ENCODE measurements around the gene KCNK10.

Gene KCNK10

GRCh38 chr14:88354358-88354757 lies 31.3 kb upstream of the KCNK10 start:
- H3K27me3 Mint-ChIP-seq (ENCODE audit: low read depth, poor library complexity), result peaks cover 12% of the 10 kb centered on the region
- no peak for DNase-seq
- no peak for TF ChIP-seq CTCF (IDR thresholded peaks at IDR 0.05)

GRCh38 chr14:88352698-88353097 lies 29.6 kb upstream of the KCNK10 start:
- TF ChIP-seq CTCF (IDR thresholded peaks at IDR 0.05), result no peak
- Mint-ChIP-seq H3K27ac (no peak overlapping the region), H3K4me3 (no peak overlapping the region), H3K9me3 (no peaks in the 10 kb centered on the region), H3K4me1 (peaks cover 9% of the 10 kb centered on the region), H3K36me3 (ENCODE audit: low read depth) (no peaks in the 10 kb centered on the region), H3K27me3 (ENCODE audit: low read depth, poor library complexity) (peaks cover 9% of the 10 kb centered on the region)
- no peak for DNase-seq

More at GRCh38 chr14:88354358-88354757, 31.3 kb upstream of the KCNK10 start:
- H3K9me3 Mint-ChIP-seq, result no peaks in the 10 kb centered on the region
- no peak overlapping the region for H3K4me3 Mint-ChIP-seq
- H3K27ac Mint-ChIP-seq, result no peak overlapping the region
- no peaks in the 10 kb centered on the region for H3K36me3 Mint-ChIP-seq (ENCODE audit: low read depth)
- peaks cover 9% of the 10 kb centered on the region for H3K4me1 Mint-ChIP-seq

- Mint-ChIP-seq H3K27me3 (ENCODE audit: low read depth, poor library complexity) (peaks cover 8% of the 10 kb centered on the region), H3K9me3 (no peaks in the 10 kb centered on the region), H3K4me1 (peaks cover 9% of the 10 kb centered on the region), H3K36me3 (ENCODE audit: low read depth) (no peaks in the 10 kb centered on the region), H3K4me3 (no peak overlapping the region), H3K27ac (no peak overlapping the region)
- TF ChIP-seq CTCF (IDR thresholded peaks at IDR 0.05), result no peak
- DNase-seq, result no peak
Measured at GRCh38 chr14:88351966-88352691, 29.1 kb upstream of the KCNK10 start.

DNA sequence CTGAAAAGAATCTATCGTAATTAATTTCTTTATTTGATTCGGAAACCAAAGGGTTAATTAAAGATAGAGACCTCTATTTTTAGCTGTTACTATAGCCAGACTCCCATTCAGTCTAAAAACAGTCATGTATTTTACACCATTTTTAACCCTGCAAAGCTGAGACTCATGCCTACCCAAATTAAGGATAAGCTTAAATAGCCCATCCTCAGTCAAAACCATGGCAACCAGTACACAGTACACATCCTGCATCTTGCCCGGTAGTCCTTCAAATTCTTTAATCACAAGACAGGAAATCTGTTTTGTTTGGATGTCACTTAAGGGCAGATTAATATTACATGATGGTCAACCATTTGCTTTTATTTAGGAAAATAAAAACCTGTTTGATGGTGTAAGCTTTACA lies 25.5 kb upstream of the KCNK10 start:
- no peaks in the 10 kb centered on the region for H3K9me3 Mint-ChIP-seq

GRCh38 chr14:88346048-88346639 lies 23.1 kb upstream of the KCNK10 start:
- no peaks in the 10 kb centered on the region for H3K27me3 Mint-ChIP-seq (ENCODE audit: low read depth, poor library complexity)
- H3K4me1 Mint-ChIP-seq, result no peaks in the 10 kb centered on the region
- H3K9me3 Mint-ChIP-seq, result no peaks in the 10 kb centered on the region
- H3K4me3 Mint-ChIP-seq, result no peak overlapping the region
- no peak overlapping the region for H3K27ac Mint-ChIP-seq
- DNase-seq, result no peak
- H3K36me3 Mint-ChIP-seq (ENCODE audit: low read depth), result no peaks in the 10 kb centered on the region
- TF ChIP-seq CTCF (IDR thresholded peaks at IDR 0.05), result no peak

More for the DNA sequence above, 25.5 kb upstream of the KCNK10 start:
- Mint-ChIP-seq H3K27me3 (ENCODE audit: low read depth, poor library complexity) (no peaks in the 10 kb centered on the region), H3K4me1 (peaks cover 9% of the 10 kb centered on the region), H3K4me3 (no peak overlapping the region), H3K27ac (no peak overlapping the region), H3K36me3 (ENCODE audit: low read depth) (no peaks in the 10 kb centered on the region)
- DNase-seq, result no peak
- no peak for TF ChIP-seq CTCF (IDR thresholded peaks at IDR 0.05)

DNA sequence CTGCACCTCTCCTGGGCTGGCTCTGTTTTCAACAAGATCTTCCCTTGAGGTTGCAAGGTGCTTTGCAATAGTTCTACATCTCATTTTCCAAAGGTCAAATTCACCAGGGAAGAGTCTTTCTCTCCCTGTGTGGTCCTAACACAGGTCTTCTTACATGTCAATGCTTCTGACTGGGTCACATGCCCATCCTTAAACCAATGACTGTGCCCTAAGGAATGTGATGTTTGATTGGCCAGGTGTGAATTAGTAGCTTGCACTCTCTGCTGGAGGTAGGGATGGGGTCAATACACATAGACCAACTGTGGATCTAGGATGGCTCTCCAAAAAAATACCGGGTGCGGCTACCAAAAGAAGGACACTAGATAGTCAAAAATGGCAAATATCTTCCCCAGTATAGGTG lies 19.9 kb upstream of the KCNK10 start:
- no peaks in the 10 kb centered on the region for H3K36me3 Mint-ChIP-seq (ENCODE audit: low read depth)
- no peak for DNase-seq
- no peak for TF ChIP-seq CTCF (IDR thresholded peaks at IDR 0.05)
- no peaks in the 10 kb centered on the region for H3K4me1 Mint-ChIP-seq
- no peaks in the 10 kb centered on the region for H3K9me3 Mint-ChIP-seq
- no peaks in the 10 kb centered on the region for H3K27me3 Mint-ChIP-seq (ENCODE audit: low read depth, poor library complexity)
- H3K27ac Mint-ChIP-seq, result no peak overlapping the region
- no peak overlapping the region for H3K4me3 Mint-ChIP-seq

Data from nephron progenitor cell (in vitro differentiated cells).